HCT116 (cell line): ENCODE results near the gene CPT2. TPM values are rescaled to one million over a fixed set of nuclear protein-coding genes. Genes with fewer than 3 reads are reported as not detected.
A peak's percentile ranks its signal among the peaks of the same experiment; 100 is the strongest.

ENCODE experiments used
- ATAC-seq: fragments of 200-7000 bp; cut with Tn5 transposase; 2 replicates; pipeline ENCODE4 v1.9.1; 2020; ENCODE audit warnings: mild to moderate bottlenecking, moderate library complexity
- BruUV-seq: library from RNA; stranded (reverse); fragments of 400-500 nt; replicated peaks from 2 replicates; lab custom pipeline; 2021; lab: Mats Ljungman, UMichigan
- CTCF ChIA-PET: fragments of 300-600 bp; sonication (Branson Sonifier 250); formaldehyde crosslinking; loops from one replicate; lab custom pipeline; 2021; ENCODE audit warnings: antibody characterized with exemption; lab: Charles Lee
- POLR2A ChIA-PET: fragments of 300-600, 350-600 bp; sonication (Branson Sonifier 250); formaldehyde crosslinking; loops from one replicate; lab custom pipeline; 2021; ENCODE audit warnings: antibody characterized with exemption; lab: Charles Lee
- RAD21 ChIA-PET, 2 experiments: fragments of 300-600 bp; sonication (Branson Sonifier 250); formaldehyde crosslinking; loops; one replicate each; lab custom pipeline; 2023; ENCODE audit warnings: low total read pairs in 2 of 2; ENCODE audit not compliant: uncharacterized antibody in 2 of 2, unreplicated experiment in 2 of 2, low non-redundant PET in 1 of 2; lab: Charles Lee
- DNase-seq: peaks from one replicate; pipeline ENCODE4 v3.0.0-alpha.2; 2010; ENCODE audit warnings: low read depth, low spot score
- H2AFZ ChIP-seq: fragments of 200-600 bp; shearing (Covaris generic), sonication (generic); 2 replicates; pipeline ENCODE4 v1.6.1; 2017; ENCODE audit warnings: low read depth, mixed run types, mixed read lengths, antibody characterized with exemption, low read length; ENCODE audit not compliant: poor library complexity, severe bottlenecking
- H3K27ac ChIP-seq: 2 replicates; pipeline ENCODE4 v1.5.1; 2012; ENCODE audit warnings: low read depth, low read length
- H3K27me3 ChIP-seq: fragments of 200-600 bp; sonication (generic); 2 replicates; pipeline ENCODE4 v1.6.1; 2016; ENCODE audit warnings: mixed run types, low read length, mixed read lengths; ENCODE audit not compliant: insufficient read depth
- H3K36me3 ChIP-seq, 2 experiments: fragments of 200-500 bp in 1 of 2; fragments of 200-600 bp in 1 of 2; sonication (Bioruptor generic) in 1 of 2; sonication (generic) in 1 of 2; 2 replicates each; pipeline versions ENCODE4 v1.5.1 to v1.6.1; 2014 to 2016; ENCODE audit warnings: low read length in 2 of 2, inconsistent platforms in 1 of 2, mixed read lengths in 1 of 2, mixed run types in 1 of 2; ENCODE audit not compliant: insufficient read depth in 2 of 2, control insufficient read depth in 1 of 2
- H3K4me1 ChIP-seq, 2 experiments: fragments of 200-600 bp in 1 of 2; sonication (generic) in 1 of 2; 2 replicates each; pipeline versions ENCODE4 v1.5.1 to v1.6.1; 2012 to 2017; ENCODE audit warnings: low read length in 2 of 2, inconsistent platforms in 1 of 2, mild to moderate bottlenecking in 1 of 2, mixed read lengths in 1 of 2, mixed run types in 1 of 2, moderate library complexity in 1 of 2; ENCODE audit not compliant: insufficient read depth in 2 of 2, control insufficient read depth in 1 of 2
- H3K4me2 ChIP-seq: fragments of 200-600 bp; sonication (generic); 2 replicates; pipeline ENCODE4 v1.6.1; 2017; ENCODE audit warnings: mixed run types, low read length, mixed read lengths
- H3K4me3 ChIP-seq, 2 experiments: fragments of 200-600 bp in 1 of 2; sonication (generic) in 1 of 2; replicated peaks in 1 of 2; 2 replicates each; pipeline ENCODE4 v1.5.1; 2011 to 2016; ENCODE audit warnings: low read length in 2 of 2, control low read depth in 1 of 2, low read depth in 1 of 2, mild to moderate bottlenecking in 1 of 2, mixed read lengths in 1 of 2, mixed run types in 1 of 2
- H3K79me2 ChIP-seq: fragments of 200-600 bp; sonication (generic); 2 replicates; pipeline ENCODE4 v1.6.1; 2017; ENCODE audit warnings: mild to moderate bottlenecking, mixed run types, low read length, moderate library complexity, mixed read lengths; ENCODE audit not compliant: insufficient read depth
- H3K9ac ChIP-seq: fragments of 200-600 bp; sonication (generic); 2 replicates; pipeline ENCODE4 v1.6.1; 2016; ENCODE audit warnings: low read length, mixed read lengths
- H3K9me2 ChIP-seq: fragments of 200-600 bp; sonication (generic), shearing (Covaris generic); 2 replicates; pipeline ENCODE4 v1.6.1; 2017; ENCODE audit warnings: mixed run types, mild to moderate bottlenecking, moderate library complexity; ENCODE audit not compliant: insufficient read depth
- H3K9me3 ChIP-seq, 2 experiments: fragments of 200-500 bp in 1 of 2; fragments of 200-600 bp in 1 of 2; sonication (Bioruptor generic) in 1 of 2; sonication (generic) in 1 of 2; 2 replicates each; pipeline ENCODE4 v1.6.1; 2014 to 2017; ENCODE audit warnings: low read length in 2 of 2, mixed read lengths in 2 of 2, inconsistent platforms in 1 of 2, low read depth in 1 of 2, mild to moderate bottlenecking in 1 of 2, mixed run types in 1 of 2, moderate library complexity in 1 of 2; ENCODE audit not compliant: control insufficient read depth in 1 of 2, insufficient read depth in 1 of 2
- H4K20me1 ChIP-seq: fragments of 200-600 bp; sonication (generic), shearing (Covaris generic); 2 replicates; pipeline ENCODE4 v1.6.1; 2017; ENCODE audit warnings: mixed run types, mild to moderate bottlenecking, moderate library complexity; ENCODE audit not compliant: insufficient read depth
- ATF3 ChIP-seq: IDR thresholded peaks from 2 replicates; pipeline ENCODE4 v1.6.1; 2012
- ELF1 ChIP-seq: IDR thresholded peaks from 2 replicates; pipeline ENCODE4 v1.6.1; 2012; ENCODE audit warnings: low read depth, borderline replicate concordance
- JUND ChIP-seq: IDR thresholded peaks from 2 replicates; pipeline ENCODE4 v1.6.1; 2012
- POLR2AphosphoS5 ChIP-seq: IDR thresholded peaks from 2 replicates; pipeline ENCODE4 v1.6.1; 2011; ENCODE audit warnings: mild to moderate bottlenecking, low read depth, low read length, moderate library complexity
- RAD21 ChIP-seq: IDR thresholded peaks from 2 replicates; pipeline ENCODE4 v1.6.1; 2012; ENCODE audit warnings: low read depth, mild to moderate bottlenecking
- SP1 ChIP-seq: IDR thresholded peaks from 2 replicates; pipeline ENCODE4 v1.6.1; 2012; ENCODE audit warnings: low read depth
- YY1 ChIP-seq: IDR thresholded peaks from 2 replicates; pipeline ENCODE4 v1.6.1; 2011; ENCODE audit warnings: low read length, low read depth, moderate library complexity, mild to moderate bottlenecking; ENCODE audit not compliant: insufficient replicate concordance; ENCODE audit errors: extremely low read depth
- ZFX ChIP-seq: fragments of 450-650 bp; IDR thresholded peaks from 2 replicates; pipeline ENCODE4 v1.6.1; 2017
- ZNF274 ChIP-seq: fragments of 200-500 bp; sonication (Bioruptor generic); IDR thresholded peaks from 2 replicates; pipeline ENCODE4 v1.6.1; 2014; ENCODE audit warnings: mild to moderate bottlenecking, low read depth, low read length, inconsistent platforms
- intact Hi-C: fragments of 100-400 bp; cut with micrococcal nuclease; formaldehyde crosslinking; loops from 2 replicates; pipeline ENCODE4 v1.10.0; 2022
- total RNA-seq: library from RNA; stranded (reverse); gene quantifications from one replicate; pipeline ENCODE4 v1.2.1, GENCODE V29; 2021; ENCODE audit not compliant: unreplicated experiment
- TF ChIP-seq, protein P1 (sequence below): IDR thresholded peaks from 2 replicates; pipeline ENCODE4 v1.6.1; 2012; ENCODE audit warnings: low read depth
- TF ChIP-seq, protein P2 (sequence below): IDR thresholded peaks from 2 replicates; pipeline ENCODE4 v1.6.1; 2012

CPT2 gene
- total RNA-seq, 1 experiment from 2014 or later: 18.1 TPM

DNA sequence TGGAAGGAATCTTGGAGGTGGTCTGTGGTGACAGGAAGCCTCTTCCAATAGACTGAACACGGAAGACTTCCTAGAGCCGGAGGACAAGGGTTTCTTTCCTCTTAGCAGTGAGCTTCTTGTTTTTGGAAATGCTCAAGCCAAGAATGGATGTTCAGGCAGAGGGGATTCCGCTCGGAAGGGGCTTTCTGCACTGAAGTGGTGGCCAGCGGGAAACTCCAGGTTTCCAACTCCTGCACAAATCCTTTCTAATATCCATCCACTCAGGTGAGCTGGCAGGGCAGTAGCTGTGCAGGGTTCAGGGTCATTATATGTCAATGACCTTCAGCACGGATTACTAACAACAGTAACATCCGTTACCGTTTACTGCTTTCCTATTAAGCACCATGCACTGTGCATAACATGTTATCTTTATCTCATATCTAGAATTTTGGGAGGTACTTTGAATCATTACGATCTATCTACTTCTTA, 573 bp upstream of the CPT2 start:
- Histone ChIP-seq H4K20me1 (no peaks in the 10 kb centered on the region), H3K9me3 (no peaks in the 10 kb centered on the region), H3K79me2 (peaks cover 18% of the 10 kb centered on the region), H3K27me3 (no peaks in the 10 kb centered on the region), H2AFZ (peak overlapping the region; percentile 83), H3K4me2 (peak overlapping the region; percentile 93), H3K36me3 (no peaks in the 10 kb centered on the region), H3K27ac (no peak overlapping the region), H3K4me1 (peaks cover 10 to 24% of the 10 kb centered on the region in 2 experiments), H3K9ac (peak overlapping the region; percentile 91), H3K9me2 (no peaks in the 10 kb centered on the region), H3K4me3 (peak overlapping the region; percentile 66 to 83)
- BruUV-seq: no TSS peak
- RAD21 ChIA-PET: no interaction called here
- POLR2A ChIA-PET: no interaction called here
- CTCF ChIA-PET: interaction anchor here (4.7 kb wide), 1 partner anchor 13 kb away, joined by 15 read pairs; no protein-coding TSS in a partner anchor
- TF ChIP-seq ZFX (no peak), ZNF274 (no peak), RAD21 (no peak), YY1 (no peak), ATF3 (no peak), POLR2AphosphoS5 (no peak), ELF1 (no peak), JUND (no peak), SP1 (no peak)
- TF ChIP-seq, protein P1, sequence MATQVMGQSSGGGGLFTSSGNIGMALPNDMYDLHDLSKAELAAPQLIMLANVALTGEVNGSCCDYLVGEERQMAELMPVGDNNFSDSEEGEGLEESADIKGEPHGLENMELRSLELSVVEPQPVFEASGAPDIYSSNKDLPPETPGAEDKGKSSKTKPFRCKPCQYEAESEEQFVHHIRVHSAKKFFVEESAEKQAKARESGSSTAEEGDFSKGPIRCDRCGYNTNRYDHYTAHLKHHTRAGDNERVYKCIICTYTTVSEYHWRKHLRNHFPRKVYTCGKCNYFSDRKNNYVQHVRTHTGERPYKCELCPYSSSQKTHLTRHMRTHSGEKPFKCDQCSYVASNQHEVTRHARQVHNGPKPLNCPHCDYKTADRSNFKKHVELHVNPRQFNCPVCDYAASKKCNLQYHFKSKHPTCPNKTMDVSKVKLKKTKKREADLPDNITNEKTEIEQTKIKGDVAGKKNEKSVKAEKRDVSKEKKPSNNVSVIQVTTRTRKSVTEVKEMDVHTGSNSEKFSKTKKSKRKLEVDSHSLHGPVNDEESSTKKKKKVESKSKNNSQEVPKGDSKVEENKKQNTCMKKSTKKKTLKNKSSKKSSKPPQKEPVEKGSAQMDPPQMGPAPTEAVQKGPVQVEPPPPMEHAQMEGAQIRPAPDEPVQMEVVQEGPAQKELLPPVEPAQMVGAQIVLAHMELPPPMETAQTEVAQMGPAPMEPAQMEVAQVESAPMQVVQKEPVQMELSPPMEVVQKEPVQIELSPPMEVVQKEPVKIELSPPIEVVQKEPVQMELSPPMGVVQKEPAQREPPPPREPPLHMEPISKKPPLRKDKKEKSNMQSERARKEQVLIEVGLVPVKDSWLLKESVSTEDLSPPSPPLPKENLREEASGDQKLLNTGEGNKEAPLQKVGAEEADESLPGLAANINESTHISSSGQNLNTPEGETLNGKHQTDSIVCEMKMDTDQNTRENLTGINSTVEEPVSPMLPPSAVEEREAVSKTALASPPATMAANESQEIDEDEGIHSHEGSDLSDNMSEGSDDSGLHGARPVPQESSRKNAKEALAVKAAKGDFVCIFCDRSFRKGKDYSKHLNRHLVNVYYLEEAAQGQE: no peak
- TF ChIP-seq, protein P2, sequence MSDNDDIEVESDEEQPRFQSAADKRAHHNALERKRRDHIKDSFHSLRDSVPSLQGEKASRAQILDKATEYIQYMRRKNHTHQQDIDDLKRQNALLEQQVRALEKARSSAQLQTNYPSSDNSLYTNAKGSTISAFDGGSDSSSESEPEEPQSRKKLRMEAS: no peak
- ATAC-seq: no peak
- DNase-seq: no peak
- intact Hi-C loops: no loop called here
